ENCODE data around the gene BSG. TPM values are rescaled to one million over a fixed set of nuclear protein-coding genes. Genes with fewer than 3 reads are reported as not detected.

Gene BSG
- total RNA-seq, 1 donor from 2014 or later, result 464 TPM

GRCh38 chr19:579842-580155 lies 7.4 kb downstream of the BSG start:
- H3K27ac Mint-ChIP-seq, result no peak overlapping the region
- peaks cover 5% of the 10 kb centered on the region for H3K4me1 Mint-ChIP-seq (ENCODE audit: low read depth)
- H3K36me3 Mint-ChIP-seq (ENCODE audit: insufficient read depth), result peaks cover 1% of the 10 kb centered on the region
- DNase-seq (ENCODE audit: low spot score, unreplicated experiment), result no peak
- no peak for TF ChIP-seq CTCF (IDR thresholded peaks at IDR 0.05; ENCODE audit: unreplicated experiment)
- H3K9me3 Mint-ChIP-seq (ENCODE audit: low read depth), result no peaks in the 10 kb centered on the region
- no peaks in the 10 kb centered on the region for H3K27me3 Mint-ChIP-seq
- no peak overlapping the region for H3K4me3 Mint-ChIP-seq (ENCODE audit: low read depth)

GRCh38 chr19:580274-580835 lies 8.0 kb downstream of the BSG start:
- TF ChIP-seq CTCF (IDR thresholded peaks at IDR 0.05; ENCODE audit: unreplicated experiment), result no peak
- H3K27me3 Mint-ChIP-seq, result no peaks in the 10 kb centered on the region
- H3K4me3 Mint-ChIP-seq (ENCODE audit: low read depth), result no peak overlapping the region
- H3K27ac Mint-ChIP-seq, result no peak overlapping the region
- no peaks in the 10 kb centered on the region for H3K9me3 Mint-ChIP-seq (ENCODE audit: low read depth)
- peaks cover 1% of the 10 kb centered on the region for H3K4me1 Mint-ChIP-seq (ENCODE audit: low read depth)
- peaks cover 1% of the 10 kb centered on the region for H3K36me3 Mint-ChIP-seq (ENCODE audit: insufficient read depth)
- no peak for DNase-seq (ENCODE audit: low spot score, unreplicated experiment)

GRCh38 chr19:581399-582111 lies 9.2 kb downstream of the BSG start:
- Mint-ChIP-seq H3K4me3 (ENCODE audit: low read depth) (no peak overlapping the region), H3K27me3 (peaks cover 4% of the 10 kb centered on the region), H3K36me3 (ENCODE audit: insufficient read depth) (peaks cover 1% of the 10 kb centered on the region), H3K27ac (no peak overlapping the region), H3K9me3 (ENCODE audit: low read depth) (no peaks in the 10 kb centered on the region), H3K4me1 (ENCODE audit: low read depth) (peaks cover 1% of the 10 kb centered on the region)
- DNase-seq (ENCODE audit: low spot score, unreplicated experiment), result no peak
- no peak for TF ChIP-seq CTCF (IDR thresholded peaks at IDR 0.05; ENCODE audit: unreplicated experiment)

GRCh38 chr19:582497-583197 lies 10.3 kb downstream of the BSG start:
- H3K4me3 Mint-ChIP-seq (ENCODE audit: low read depth), result no peak overlapping the region
- H3K4me1 Mint-ChIP-seq (ENCODE audit: low read depth), result no peaks in the 10 kb centered on the region
- no peak for TF ChIP-seq CTCF (IDR thresholded peaks at IDR 0.05; ENCODE audit: unreplicated experiment)
- no peak for DNase-seq (ENCODE audit: low spot score, unreplicated experiment)
- H3K36me3 Mint-ChIP-seq (ENCODE audit: insufficient read depth), result peaks cover 1% of the 10 kb centered on the region
- no peak overlapping the region for H3K27ac Mint-ChIP-seq
- no peaks in the 10 kb centered on the region for H3K9me3 Mint-ChIP-seq (ENCODE audit: low read depth)
- peaks cover 4% of the 10 kb centered on the region for H3K27me3 Mint-ChIP-seq

- Mint-ChIP-seq H3K27ac (no peak overlapping the region), H3K36me3 (ENCODE audit: insufficient read depth) (peaks cover 1% of the 10 kb centered on the region), H3K27me3 (peaks cover 8% of the 10 kb centered on the region), H3K9me3 (ENCODE audit: low read depth) (no peaks in the 10 kb centered on the region), H3K4me1 (ENCODE audit: low read depth) (no peaks in the 10 kb centered on the region), H3K4me3 (ENCODE audit: low read depth) (no peak overlapping the region)
- no peak for TF ChIP-seq CTCF (IDR thresholded peaks at IDR 0.05; ENCODE audit: unreplicated experiment)
- DNase-seq (ENCODE audit: low spot score, unreplicated experiment), result no peak
These were observed 11.0 kb downstream of the BSG start for GRCh38 chr19:583198-583967.

All from progenitor cell of endocrine pancreas (in vitro differentiated cells).